ENCODE data around the gene SLC6A17.

Gene SLC6A17

DNA sequence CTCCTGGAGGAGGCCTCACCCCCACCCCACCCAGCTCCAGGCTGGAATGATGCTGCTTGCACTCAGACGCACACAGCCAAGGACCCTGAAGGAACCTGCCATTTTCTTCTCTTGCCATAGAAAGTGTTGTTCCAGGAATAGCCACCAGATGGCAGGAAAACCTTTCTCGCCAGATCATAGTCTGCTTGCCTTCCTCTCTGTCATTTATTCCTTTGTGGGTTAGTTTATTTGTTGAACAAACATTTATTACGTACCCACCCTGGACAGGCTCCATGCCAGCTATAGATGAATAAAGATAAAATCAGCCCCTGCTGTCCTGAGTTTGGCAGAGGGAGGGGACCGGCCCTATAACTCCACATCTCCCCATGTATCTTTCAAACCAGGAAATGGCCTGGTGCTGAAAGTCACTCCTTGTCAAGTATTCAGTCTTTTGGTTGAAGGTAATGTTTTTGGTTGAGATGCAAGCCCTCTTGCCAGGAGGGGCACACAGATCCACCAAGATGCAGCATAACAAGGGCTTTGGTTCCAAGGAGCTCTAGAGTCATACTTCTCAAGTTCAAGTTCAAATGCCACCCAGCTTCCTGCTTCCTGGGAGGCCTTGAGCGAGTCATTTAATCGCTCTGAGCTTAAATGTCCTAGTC lies 52.8 kb downstream of the SLC6A17 start:
- peak in 1 of 2 donors; percentile 51 for DNase-seq (ENCODE audit: low read depth in 2 of 2)

GRCh38 chr1:110205156-110205555 lies 54.9 kb downstream of the SLC6A17 start:
- no peak for DNase-seq (ENCODE audit: low read depth in 2 of 2)

GRCh38 chr1:110205591-110206155 lies 55.4 kb downstream of the SLC6A17 start:
- DNase-seq (ENCODE audit: low read depth in 2 of 2), result no peak

DNA sequence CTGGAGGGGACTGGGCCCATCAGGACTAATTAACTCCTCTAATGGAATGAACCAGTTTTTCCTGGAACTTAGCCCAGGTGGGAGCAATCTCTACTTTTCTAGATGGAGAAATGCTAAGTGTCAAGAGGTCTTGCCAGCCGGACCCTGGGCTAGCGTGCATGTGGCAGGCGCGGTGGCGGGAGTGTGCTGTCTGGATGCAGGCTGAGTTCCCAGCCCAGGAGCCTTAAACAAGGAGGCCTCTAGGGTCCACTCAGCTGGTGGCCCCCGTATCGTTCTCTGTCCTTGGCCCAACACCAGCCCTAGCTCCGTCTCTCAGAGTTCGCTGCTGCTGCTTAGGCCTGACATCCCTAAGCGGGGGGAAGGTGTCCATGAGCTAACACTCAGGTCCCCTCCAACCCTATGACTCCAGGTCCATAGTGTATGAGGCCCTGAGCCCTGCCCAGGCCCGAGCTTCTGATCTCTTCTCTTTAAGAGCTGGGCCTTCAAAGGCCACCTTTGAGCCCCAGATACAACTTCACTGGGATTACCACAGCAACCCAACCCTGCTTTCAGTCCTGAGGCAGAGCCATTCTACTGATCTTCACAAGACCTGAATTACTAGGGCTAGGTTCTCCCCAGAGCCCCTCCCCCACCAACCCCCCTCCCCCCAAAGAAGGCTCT lies 56.1 kb downstream of the SLC6A17 start:
- DNase-seq (ENCODE audit: low read depth in 2 of 2), result no peak

GRCh38 chr1:110207831-110208230 lies 57.5 kb downstream of the SLC6A17 start:
- peak; percentile 60 to 67 for DNase-seq (ENCODE audit: low read depth in 2 of 2)

- no peak for DNase-seq (ENCODE audit: low read depth in 2 of 2)
These were observed 58.8 kb downstream of the SLC6A17 start for GRCh38 chr1:110208916-110209645.

DNA sequence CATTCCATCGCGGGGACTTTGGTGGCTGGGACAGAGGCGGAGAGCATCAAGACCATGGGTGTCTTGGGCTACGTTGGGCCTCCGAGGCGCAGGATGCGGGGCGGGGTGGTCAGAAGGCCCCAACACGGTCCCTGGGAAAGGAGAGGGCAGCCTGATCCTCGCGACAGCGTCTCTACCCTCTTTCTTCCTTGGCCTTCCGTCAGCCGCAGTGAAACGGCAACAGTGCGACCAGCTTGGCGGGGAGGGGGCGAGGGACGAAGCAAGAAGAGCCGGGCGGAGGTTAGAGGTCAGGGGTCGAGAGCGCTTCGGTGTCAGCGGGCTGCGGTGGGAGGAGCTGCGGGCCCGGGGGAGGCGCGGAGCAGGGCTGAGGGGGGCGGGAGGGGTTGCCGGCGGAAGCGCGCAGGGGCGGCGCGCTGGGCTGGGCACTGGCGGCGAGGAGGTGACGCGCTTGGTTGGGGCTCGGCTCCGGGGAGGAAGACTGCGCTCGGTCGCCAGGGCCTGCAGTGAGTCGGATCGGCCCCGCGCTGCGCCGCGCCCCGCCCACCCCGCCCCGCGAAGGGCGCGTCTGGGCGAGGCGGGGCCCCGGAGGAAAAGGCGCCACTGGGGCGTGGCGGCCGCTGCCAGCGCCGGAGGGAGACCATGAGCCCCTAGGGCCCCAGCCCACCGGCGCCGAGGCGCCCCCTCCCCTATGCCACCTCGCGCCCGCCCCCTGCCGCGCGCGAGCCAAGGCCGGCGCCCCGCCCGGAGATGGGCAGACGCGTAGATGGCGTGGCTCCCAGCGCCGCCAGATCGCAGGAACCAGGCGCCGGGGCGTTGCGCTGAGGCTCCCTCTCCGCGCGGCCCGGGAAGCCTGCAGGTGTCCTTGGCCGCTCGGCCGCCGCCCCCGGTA lies 59.7 kb downstream of the SLC6A17 start, which contains the start of gene KCNC4:
Gene KCNC4, plus strand, starts transcription at position 600 of the 889 bp plus-strand sequence. CDS start 1,186 bp downstream, outside the sequence.
- DNase-seq (ENCODE audit: low read depth in 2 of 2), result peak; percentile 81 to 87

DNA sequence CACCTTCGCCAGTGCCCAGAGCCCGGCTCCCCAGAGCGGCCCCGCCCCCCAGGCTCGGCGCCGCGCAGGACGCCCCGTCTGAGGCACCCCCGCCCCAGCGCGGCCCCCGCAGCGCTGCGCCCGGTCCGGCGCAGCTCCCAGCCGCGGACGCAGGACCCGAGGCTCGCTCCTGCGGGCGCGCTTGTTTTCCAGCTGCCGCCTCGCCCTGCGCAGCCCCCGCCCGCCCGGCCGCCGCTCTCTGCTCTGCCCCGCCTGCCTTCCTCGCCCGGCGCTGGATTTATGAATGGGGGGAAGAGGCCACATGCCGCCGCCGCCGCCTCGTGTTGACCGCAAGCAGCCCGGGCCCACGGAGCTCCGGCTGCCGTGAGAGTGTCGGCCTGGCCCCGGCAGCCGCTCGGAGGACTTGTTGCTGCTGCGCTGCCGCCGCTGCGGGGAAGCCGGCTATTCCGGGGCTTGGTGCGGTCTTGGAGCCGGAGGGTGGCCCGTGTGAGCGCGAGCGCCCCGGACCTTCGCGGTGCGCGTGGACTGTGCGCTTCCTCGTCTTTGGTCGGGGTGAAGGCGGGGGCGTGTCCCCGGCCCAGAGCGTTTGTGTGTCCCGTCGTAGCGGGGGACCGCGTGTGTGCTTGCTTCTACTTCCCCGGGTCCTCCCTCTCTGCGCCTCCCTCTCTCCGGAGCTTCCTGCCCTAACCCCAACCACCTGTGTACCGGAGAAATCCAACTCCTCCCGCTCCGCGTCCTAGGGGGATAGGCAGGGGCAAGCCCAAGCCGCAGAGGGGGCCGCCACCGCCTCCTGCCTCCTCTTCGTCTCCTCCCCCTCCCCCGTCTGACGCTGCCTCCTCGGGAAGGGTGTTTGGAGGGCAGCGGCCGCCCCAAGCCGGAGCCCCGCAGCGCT lies 60.6 kb downstream of the SLC6A17 start:
- peak in 1 of 2 donors; percentile 40 for DNase-seq (ENCODE audit: low read depth in 2 of 2)

GRCh38 chr1:110211496-110212168 lies 61.3 kb downstream of the SLC6A17 start:
- no peak for DNase-seq (ENCODE audit: low read depth in 2 of 2)

DNA sequence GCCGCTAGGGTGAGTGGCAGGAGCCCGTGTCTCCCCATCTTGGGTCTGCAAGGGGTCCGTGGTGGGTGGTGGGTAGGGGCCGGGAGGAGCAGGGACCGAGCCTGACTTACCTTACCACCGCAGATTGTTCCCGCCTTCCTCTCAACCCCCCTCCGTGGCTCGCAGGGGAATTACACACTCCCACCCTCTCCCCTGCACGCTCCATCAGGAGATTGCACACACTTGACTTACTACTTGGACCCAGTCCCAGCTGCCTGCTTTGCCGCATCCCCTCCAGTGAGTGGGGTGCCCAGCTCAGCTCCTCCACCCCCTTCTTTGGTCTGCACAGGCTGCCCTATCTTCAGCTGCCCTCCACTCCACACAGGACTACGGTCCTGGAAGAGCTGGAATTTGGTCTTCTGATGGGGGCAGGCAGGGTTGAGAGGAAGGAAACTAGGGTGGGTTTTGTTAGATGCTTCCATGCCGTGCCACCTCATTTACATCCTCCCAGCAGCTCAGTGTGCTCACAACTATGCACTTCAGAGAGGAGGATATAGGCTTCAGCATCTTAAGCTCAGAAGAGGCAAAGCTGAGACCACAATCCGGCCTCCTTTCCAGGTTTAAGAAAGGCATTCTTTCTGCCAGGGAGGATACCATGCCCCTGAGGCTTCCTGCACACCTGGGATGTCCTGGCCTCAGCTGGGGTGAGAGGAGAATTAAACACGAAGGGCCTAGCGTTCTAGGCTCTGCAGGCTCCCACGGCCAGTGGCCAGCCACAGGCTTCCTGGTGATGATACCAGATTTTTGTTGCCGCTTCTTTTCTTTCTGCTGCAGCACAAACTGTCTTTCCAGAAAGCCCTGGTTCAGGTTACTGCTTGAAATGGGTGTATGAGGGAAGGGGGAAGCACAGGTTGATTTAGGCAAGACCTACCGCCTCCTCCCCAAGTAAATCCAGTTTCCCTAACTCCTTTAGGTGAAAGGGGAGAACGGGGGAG lies 62.2 kb downstream of the SLC6A17 start:
- no peak for DNase-seq (ENCODE audit: low read depth in 2 of 2)

DNA sequence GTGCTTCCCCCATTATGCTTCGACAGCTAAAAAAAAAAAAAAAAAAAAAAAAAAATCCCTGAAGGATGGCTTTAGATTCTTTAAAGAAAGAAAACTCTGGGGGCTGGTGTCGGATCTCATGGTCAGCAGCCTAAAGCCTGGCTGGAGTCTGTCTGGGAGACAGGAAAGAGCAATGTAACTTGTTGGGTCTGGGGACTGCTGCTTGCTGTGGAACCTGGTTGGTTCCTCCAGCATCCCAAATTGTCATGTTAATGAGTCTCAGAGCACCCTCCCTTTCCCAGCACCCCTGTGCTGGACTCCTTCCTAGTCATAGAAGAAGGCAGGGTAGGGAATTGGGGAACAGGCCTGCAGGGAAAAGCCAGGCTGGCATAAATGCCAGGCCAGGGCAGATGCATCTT lies 62.8 kb downstream of the SLC6A17 start:
- DNase-seq (ENCODE audit: low read depth in 2 of 2), result no peak

- DNase-seq (ENCODE audit: low read depth in 2 of 2), result no peak
These were observed 64.4 kb downstream of the SLC6A17 start for GRCh38 chr1:110214454-110215404.

DNA sequence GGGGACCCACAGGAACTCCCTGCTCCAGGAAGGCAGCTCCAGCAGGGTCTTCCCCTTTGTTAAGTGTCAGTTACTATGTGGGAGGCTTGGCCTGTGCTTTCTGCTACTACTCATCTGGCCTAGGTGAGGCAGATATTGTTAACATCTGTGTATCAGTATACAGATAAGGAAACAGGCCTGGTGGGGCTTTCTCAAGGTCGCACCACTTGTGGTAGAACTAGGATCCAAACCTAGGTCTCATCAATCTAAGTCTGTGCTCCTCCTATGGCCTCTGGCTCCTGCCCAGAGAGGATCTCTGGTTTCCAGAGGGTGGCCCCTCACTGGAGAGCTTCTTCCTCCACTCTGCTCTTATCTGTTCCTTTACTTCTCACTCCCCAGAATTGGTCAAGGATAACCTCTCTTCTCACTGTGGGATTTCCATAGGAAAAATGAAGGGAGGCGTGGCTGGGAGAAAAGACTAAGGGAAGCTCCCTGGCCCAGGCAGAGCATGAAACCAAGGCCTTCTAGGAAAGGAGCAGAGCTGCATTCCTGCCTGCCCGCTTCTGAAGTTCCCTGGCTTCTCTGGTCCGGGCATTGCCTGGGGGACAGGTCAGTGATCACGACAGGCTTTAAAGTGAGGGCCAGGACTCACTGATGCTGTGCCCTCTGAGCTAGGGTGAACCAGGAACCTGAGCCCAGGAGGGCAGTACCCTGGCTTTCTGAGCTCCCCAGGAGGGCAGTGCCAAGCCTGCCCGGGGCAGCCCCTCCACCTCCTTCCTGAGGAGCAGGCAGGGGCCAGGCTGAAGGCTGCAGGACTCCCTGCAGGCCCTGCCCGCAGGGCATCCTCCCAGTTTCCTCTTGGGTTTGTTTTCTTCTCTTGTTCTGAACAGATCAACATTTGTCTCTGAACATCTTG lies 65.6 kb downstream of the SLC6A17 start:
- no peak for DNase-seq (ENCODE audit: low read depth in 2 of 2)

DNA sequence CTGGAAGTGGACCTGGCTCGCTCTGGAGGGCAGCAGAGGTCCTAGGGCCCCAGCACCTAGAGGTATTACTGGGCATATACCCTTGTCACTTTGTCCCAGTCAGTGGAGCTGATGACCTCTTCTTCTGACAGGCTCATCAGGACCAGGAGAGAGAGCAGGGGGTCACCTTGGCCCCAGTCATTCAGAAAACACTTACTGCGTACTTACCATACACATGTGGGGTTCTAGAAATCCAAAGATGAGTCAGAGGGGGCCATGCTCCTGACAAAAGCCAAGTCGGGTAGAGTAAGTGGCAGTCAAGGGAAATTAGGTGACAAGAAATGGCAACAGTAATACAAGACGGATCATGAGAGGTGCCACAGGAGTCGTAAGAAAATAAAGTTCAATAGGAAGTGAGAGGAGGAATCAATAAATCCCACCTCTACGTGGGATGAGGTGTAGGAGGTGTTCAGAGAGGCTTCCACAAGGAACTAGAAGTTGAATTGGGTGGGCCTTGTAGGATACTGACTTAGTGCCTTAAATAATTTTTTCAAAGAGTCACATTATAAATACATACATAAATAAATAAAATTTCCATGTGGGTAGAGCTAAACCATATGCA lies 66.7 kb downstream of the SLC6A17 start:
- DNase-seq (ENCODE audit: low read depth in 2 of 2), result no peak

- no peak for DNase-seq (ENCODE audit: low read depth in 2 of 2)
These were observed 67.8 kb downstream of the SLC6A17 start for GRCh38 chr1:110218137-110218536.

DNA sequence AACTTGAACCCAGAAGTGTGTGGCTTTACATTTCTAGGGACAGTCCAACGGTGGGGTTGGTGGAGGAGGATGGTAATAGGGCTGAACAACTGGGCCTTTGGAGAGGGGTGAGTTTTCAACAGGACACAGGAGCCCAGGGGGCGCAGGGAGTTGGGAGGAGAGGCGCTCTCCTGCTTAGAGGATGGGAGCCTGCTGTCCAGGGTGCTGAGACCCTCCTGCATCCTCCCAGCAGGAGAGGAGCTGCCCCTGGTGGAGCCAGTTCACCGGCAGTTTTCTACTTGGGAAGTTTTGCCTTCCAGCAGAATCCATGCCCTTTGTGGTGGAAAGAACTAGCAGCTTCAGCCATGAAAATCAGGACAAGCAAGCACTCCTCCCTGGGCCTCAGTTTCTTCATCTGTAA lies 68.4 kb downstream of the SLC6A17 start:
- DNase-seq (ENCODE audit: low read depth in 2 of 2), result no peak

Measured in stimulated activated CD8-positive, alpha-beta memory T cell treated with anti-CD3 and anti-CD28 coated beads, Interleukin-2, amount 100 ng/mL, for 48 hours (primary cell).